ENCODE results near the gene FRMD8. TPM values are rescaled to one million over a fixed set of nuclear protein-coding genes. Genes with fewer than 3 reads are reported as not detected.

FRMD8 gene, protein sequence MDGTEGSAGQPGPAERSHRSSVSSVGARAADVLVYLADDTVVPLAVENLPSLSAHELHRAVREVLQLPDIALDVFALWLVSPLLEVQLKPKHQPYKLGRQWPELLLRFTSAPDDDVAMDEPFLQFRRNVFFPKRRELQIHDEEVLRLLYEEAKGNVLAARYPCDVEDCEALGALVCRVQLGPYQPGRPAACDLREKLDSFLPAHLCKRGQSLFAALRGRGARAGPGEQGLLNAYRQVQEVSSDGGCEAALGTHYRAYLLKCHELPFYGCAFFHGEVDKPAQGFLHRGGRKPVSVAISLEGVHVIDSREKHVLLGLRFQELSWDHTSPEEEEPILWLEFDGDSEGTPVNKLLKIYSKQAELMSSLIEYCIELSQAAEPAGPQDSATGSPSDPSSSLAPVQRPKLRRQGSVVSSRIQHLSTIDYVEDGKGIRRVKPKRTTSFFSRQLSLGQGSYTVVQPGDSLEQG
- total RNA-seq (10 to 100 TPM; 31.7 to 31.9 TPM), polyA plus RNA-seq (ENCODE audit: insufficient read length in 6 of 6) (10 to 100 TPM; 15.8 to 22.2 (median 19.3) TPM)
- long read RNA-seq, donor 1, transcript FRMD8-201 (11 exons, 3,723 nt) = major isoform, 5 of 8 reads
- long read RNA-seq, donor 1, partial matches to known transcripts = 0 of 8 reads
- long read RNA-seq, donor 1, other reads (novel, unspliced or antisense) = 0 of 8 reads
- long read RNA-seq, donor 2, transcript FRMD8-201 (11 exons, 3,723 nt) = major isoform, 5 of 56 reads
- long read RNA-seq, donor 2, partial matches to known transcripts = 47 of 56 reads
- long read RNA-seq, donor 2, other reads (novel, unspliced or antisense) = 0 of 56 reads
- long read RNA-seq, donor 3, transcript FRMD8-201 (11 exons, 3,723 nt) = major isoform, 7 of 8 reads
- long read RNA-seq, donor 3, partial matches to known transcripts = 0 of 8 reads
- long read RNA-seq, donor 3, other reads (novel, unspliced or antisense) = 0 of 8 reads
- long read RNA-seq, donor 4, transcript FRMD8-201 (11 exons, 3,723 nt) = major isoform, 6 of 9 reads
- long read RNA-seq, donor 4, partial matches to known transcripts = 1 of 9 reads
- long read RNA-seq, donor 4, other reads (novel, unspliced or antisense) = 2 of 9 reads
- long read RNA-seq, donor 5, partial matches to known transcripts = 0 of 5 reads
- long read RNA-seq, donor 5, other reads (novel, unspliced or antisense) = 0 of 5 reads
- long read RNA-seq, donor 6, transcript FRMD8-201 (11 exons, 3,723 nt) = major isoform, 5 of 6 reads
- long read RNA-seq, donor 6, partial matches to known transcripts = 0 of 6 reads
- long read RNA-seq, donor 6, other reads (novel, unspliced or antisense) = 0 of 6 reads
- long read RNA-seq, donor 7, partial matches to known transcripts = 0 of 5 reads
- long read RNA-seq, donor 7, other reads (novel, unspliced or antisense) = 0 of 5 reads
- long read RNA-seq, donor 8, transcript FRMD8-201 (11 exons, 3,723 nt) = major isoform, 6 of 7 reads
- long read RNA-seq, donor 8, partial matches to known transcripts = 0 of 7 reads
- long read RNA-seq, donor 8, other reads (novel, unspliced or antisense) = 0 of 7 reads
- long read RNA-seq, donor 9 = 0 reads
- long read RNA-seq, donor 10, transcript FRMD8-201 (11 exons, 3,723 nt) = major isoform, 5 of 13 reads
- long read RNA-seq, donor 10, partial matches to known transcripts = 7 of 13 reads
- long read RNA-seq, donor 10, other reads (novel, unspliced or antisense) = 0 of 13 reads
- long read RNA-seq, donor 11, partial matches to known transcripts = 40 of 44 reads
- long read RNA-seq, donor 11, other reads (novel, unspliced or antisense) = 0 of 44 reads
- long read RNA-seq, donor 12, partial matches to known transcripts = 0 of 4 reads
- long read RNA-seq, donor 12, other reads (novel, unspliced or antisense) = 0 of 4 reads

DNA sequence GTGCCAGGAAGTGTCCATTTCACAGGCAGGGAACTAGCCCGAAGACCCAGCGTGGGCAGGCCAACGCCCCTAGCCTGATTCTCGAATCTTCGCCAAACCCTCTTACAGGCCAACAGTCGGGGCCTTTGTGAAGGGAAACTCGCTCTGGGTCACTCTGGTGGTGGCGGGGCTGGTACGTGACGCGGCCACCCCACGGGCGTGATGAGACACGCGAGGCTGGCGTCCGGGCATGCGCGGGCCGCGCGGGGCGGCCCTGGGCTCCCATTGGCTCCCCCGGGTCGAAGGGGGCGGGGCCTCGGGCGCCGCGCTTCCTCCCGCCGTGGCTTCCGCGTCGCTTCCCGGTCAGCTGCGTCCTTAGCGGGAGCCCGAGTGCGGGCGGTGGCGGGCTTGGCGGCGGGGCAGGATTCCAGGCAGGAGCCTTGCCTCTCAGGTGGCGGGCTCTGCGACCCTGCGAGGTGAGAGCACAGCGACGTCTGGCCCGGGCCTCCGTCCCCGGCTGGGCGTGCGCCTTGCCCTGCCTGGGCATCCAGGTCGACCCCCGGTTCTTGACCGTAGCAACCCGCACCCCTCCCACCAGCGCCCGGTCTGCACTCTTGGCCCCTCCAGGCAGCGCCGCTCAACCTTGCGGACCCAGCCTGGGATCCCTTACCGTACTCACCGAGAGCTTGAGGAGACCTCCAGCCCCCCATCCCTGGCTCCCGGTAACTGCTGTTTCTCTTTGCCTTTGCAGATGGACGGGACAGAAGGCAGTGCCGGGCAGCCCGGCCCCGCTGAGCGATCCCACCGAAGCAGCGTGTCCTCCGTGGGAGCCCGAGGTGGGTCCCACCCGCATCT is at the start of gene FRMD8:
Gene FRMD8 (plus strand): TSS at position 331 of the 834 bp plus-strand sequence. CDS start 400 bp downstream, at position 731.
- TF ChIP-seq, protein P1, sequence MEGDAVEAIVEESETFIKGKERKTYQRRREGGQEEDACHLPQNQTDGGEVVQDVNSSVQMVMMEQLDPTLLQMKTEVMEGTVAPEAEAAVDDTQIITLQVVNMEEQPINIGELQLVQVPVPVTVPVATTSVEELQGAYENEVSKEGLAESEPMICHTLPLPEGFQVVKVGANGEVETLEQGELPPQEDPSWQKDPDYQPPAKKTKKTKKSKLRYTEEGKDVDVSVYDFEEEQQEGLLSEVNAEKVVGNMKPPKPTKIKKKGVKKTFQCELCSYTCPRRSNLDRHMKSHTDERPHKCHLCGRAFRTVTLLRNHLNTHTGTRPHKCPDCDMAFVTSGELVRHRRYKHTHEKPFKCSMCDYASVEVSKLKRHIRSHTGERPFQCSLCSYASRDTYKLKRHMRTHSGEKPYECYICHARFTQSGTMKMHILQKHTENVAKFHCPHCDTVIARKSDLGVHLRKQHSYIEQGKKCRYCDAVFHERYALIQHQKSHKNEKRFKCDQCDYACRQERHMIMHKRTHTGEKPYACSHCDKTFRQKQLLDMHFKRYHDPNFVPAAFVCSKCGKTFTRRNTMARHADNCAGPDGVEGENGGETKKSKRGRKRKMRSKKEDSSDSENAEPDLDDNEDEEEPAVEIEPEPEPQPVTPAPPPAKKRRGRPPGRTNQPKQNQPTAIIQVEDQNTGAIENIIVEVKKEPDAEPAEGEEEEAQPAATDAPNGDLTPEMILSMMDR (IDR thresholded peaks at IDR 0.05) = no peak
- Histone ChIP-seq H3K4me1 (peaks cover 62 to 94% of the 10 kb centered on the region in 2 donors), H3K36me3 (peaks cover 0 to 15% of the 10 kb centered on the region in 2 donors), H3K27me3 (no peaks in the 10 kb centered on the region), H3K27ac (peak within 1 kb of the TSS; percentile 98), H3K4me3 (peak within 1 kb of the TSS; percentile 86 to 94), H3K9me3 (no peaks in the 10 kb centered on the region)
- intact Hi-C loops (cut with DNase I) = no loop called here
- ATAC-seq (peak; percentile 77), DNase-seq (peak; percentile 85 to 97 (median 93))

DNA sequence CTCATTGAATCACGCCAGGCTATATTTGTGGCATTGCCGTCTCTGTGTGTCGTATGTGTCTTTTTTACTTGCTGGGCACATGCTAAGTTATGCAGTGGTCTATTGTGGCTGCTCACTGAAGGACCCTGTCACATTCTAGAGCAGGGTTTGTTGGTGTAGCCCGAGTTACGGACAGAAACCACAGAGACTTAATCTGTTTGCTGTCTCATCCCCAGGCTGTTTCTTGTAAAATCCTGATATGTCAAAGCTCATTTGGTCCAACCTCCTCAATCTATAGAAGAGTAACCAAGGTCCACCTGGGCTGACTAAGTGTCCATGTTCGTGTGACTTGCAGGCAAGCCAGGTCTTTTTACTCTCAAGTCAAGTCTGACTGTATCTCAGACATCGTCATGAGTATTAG is 47.8 kb upstream of the FRMD8 start:
- H3K36me3 ChIP-seq = peaks cover 8 to 44% of the 10 kb centered on the region in 2 donors
- H3K9me3 ChIP-seq = no peaks in the 10 kb centered on the region
- ATAC-seq = no peak

DNA sequence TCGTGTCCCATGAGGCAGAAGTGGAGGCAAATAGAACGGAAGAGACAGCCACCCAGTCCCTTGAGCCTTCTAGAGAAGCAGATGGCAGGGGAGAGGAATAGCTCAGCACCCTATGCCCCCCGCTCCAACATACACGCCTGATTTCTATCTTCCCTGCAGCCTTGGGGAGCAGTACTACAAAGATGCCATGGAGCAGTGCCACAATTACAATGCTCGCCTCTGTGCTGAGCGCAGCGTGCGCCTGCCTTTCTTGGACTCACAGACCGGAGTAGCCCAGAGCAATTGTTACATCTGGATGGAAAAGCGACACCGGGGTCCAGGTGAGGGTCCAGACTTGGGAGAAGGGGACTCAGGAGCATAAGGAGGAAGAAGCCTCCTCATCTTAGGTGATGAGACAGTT is 46.2 kb upstream of the FRMD8 start:
- Histone ChIP-seq H3K27me3 (no peaks in the 10 kb centered on the region), H3K9me3 (no peaks in the 10 kb centered on the region), H3K36me3 (peaks cover 8 to 59% of the 10 kb centered on the region in 2 donors), H3K4me1 (peaks cover under 1 to 13% of the 10 kb centered on the region in 2 donors), H3K27ac (no peak overlapping the region), H3K4me3 (no peak overlapping the region)
- ATAC-seq = no peak
- TF ChIP-seq, protein P1 (IDR thresholded peaks at IDR 0.05) = no peak
- DNase-seq = no peak
- intact Hi-C loops (cut with DNase I) = no loop called here

More for the DNA sequence above, 47.8 kb upstream of the FRMD8 start:
- Histone ChIP-seq H3K4me3 (no peak overlapping the region), H3K27ac (no peak overlapping the region), H3K4me1 (peaks cover 10 to 24% of the 10 kb centered on the region in 2 donors), H3K27me3 (no peaks in the 10 kb centered on the region)
- intact Hi-C loops (cut with DNase I) = no loop called here
- TF ChIP-seq, protein P1 (IDR thresholded peaks at IDR 0.05) = no peak
- DNase-seq = no peak

DNA sequence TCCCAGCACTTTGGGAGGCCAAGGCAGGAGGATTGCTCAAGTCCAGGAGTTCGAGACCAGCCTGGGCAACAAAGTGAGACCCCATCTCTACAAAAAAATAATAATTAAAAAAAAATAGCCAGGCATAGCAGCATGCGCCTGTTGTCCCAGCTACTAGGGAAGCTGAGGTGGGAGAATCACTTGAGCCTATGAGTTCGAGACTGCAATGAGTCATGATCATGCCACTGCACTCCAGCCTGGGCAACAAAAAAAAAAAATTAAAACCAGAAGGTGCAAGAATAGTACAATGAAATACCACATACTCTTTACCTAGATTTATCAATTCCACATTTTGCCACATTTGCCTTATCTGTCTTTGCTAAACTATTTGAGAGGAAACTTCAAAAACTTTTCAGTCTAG is 44.6 kb upstream of the FRMD8 start:
- DNase-seq (no peak), ATAC-seq (no peak)
- TF ChIP-seq, protein P1 (IDR thresholded peaks at IDR 0.05) = no peak
- Histone ChIP-seq H3K27me3 (no peaks in the 10 kb centered on the region), H3K9me3 (no peaks in the 10 kb centered on the region), H3K36me3 (peaks cover 8 to 76% of the 10 kb centered on the region in 2 donors), H3K4me1 (no peaks in the 10 kb centered on the region), H3K4me3 (no peak overlapping the region), H3K27ac (no peak overlapping the region)
- intact Hi-C loops (cut with DNase I) = no loop called here
